Mucosa of stomach (tissue), 1 donor: ENCODE data around the gene SNN.
A peak's percentile ranks its signal among the peaks of the same experiment; 100 is the strongest.

Experiments used
- H3K27me3 ChIP-seq: one replicate; pipeline ENCODE4 v1.7.0; 2013; ENCODE audit warnings: mild to moderate bottlenecking, low read length; ENCODE audit not compliant: control insufficient read depth, insufficient read depth
- H3K36me3 ChIP-seq: one replicate; pipeline ENCODE4 v1.7.0; 2013; ENCODE audit warnings: low read length; ENCODE audit not compliant: control insufficient read depth, insufficient read depth
- H3K4me1 ChIP-seq: one replicate; pipeline ENCODE4 v1.7.0; 2013; ENCODE audit warnings: mild to moderate bottlenecking, low read length; ENCODE audit not compliant: control insufficient read depth, insufficient read depth
- H3K4me3 ChIP-seq: one replicate; pipeline ENCODE4 v1.7.0; 2013; ENCODE audit warnings: low read length
- H3K9ac ChIP-seq: one replicate; pipeline ENCODE4 v1.7.0; 2013; ENCODE audit warnings: mild to moderate bottlenecking, low read length, moderate library complexity
- H3K9me3 ChIP-seq: one replicate; pipeline ENCODE4 v1.7.0; 2013; ENCODE audit warnings: mild to moderate bottlenecking, low read length, moderate library complexity; ENCODE audit not compliant: control insufficient read depth
- donor health status: Pancreatic carcinoma.

SNN gene

DNA sequence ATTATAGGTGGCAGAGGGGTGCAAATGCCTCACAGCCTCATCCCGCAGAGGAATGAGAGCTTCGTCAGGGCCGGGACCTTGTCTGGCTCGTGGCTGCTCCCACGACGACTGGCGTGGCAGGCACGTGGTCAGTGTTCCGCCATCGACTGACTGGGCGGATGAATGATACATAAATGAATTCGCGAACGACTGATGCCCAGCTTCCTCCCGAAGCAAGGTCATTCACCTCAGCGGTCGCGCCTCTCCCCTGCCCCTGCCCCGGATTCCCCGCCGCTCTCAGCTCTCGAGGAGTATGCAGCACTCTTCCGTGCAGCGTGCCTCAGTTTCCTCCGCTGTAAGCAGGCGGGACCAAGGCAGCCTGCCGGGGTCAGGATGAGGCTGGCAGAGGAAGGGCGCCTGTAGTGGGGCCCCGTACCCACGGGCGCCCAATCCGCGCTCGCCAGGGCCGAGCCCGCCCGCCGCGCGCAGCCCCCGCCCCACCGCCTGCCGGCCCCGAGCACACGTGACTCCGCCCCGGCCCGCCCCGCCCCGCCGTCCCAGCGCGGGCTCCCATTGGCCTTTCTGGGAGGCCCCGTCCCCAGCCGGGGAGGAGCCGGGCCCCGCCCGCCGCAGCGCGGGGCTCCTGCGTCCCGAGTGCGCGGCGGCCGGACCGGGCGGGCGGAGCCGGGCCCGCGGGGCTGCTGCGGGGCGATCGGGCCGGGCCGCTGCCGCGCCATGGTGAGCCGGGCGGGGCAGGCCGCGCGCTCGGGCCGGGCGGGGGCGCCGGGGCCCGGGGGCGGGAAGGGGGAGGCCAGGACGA is at the start of gene SNN:
TSS of gene SNN (plus strand) at position 632 of the 799 bp plus-strand sequence. CDS start 7,605 bp downstream, outside the sequence.
- Histone ChIP-seq H3K4me1 (peaks cover 30% of the 10 kb centered on the region), H3K27me3 (no peaks in the 10 kb centered on the region), H3K9me3 (no peaks in the 10 kb centered on the region), H3K9ac (peak within 1 kb of the TSS; percentile 31), H3K36me3 (no peaks in the 10 kb centered on the region), H3K4me3 (no peak within 1 kb of the TSS)

DNA sequence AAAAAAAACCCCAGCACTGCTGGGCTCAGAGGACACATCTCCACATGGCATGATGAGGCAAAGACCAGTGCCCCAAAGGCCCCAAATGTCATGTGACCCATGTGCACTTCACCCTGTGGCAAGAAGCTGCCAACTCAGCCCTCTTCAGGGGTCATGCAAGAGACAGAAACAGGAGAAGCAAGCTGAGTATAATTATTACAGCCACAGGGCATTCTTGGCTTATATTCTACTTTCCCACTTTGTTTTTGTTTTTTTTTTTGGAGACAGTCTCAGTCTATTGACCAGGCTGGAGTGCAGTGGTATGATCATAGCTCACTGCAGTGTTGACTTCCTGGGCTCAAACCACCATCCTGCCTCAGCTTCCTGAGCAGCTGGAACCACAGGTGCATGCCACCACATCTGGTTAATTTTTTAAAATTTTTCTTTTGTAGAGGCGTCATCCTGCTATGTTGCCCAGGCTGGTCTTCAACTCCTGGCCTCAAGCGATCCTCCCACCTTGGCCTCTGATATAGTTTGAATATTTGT is 48.9 kb upstream of the SNN start:
- H3K4me3 ChIP-seq: no peak overlapping the region
- no peaks in the 10 kb centered on the region for H3K36me3 ChIP-seq
- no peaks in the 10 kb centered on the region for H3K27me3 ChIP-seq
- H3K9ac ChIP-seq: no peak overlapping the region
- H3K4me1 ChIP-seq: peaks cover 21% of the 10 kb centered on the region
- no peaks in the 10 kb centered on the region for H3K9me3 ChIP-seq

DNA sequence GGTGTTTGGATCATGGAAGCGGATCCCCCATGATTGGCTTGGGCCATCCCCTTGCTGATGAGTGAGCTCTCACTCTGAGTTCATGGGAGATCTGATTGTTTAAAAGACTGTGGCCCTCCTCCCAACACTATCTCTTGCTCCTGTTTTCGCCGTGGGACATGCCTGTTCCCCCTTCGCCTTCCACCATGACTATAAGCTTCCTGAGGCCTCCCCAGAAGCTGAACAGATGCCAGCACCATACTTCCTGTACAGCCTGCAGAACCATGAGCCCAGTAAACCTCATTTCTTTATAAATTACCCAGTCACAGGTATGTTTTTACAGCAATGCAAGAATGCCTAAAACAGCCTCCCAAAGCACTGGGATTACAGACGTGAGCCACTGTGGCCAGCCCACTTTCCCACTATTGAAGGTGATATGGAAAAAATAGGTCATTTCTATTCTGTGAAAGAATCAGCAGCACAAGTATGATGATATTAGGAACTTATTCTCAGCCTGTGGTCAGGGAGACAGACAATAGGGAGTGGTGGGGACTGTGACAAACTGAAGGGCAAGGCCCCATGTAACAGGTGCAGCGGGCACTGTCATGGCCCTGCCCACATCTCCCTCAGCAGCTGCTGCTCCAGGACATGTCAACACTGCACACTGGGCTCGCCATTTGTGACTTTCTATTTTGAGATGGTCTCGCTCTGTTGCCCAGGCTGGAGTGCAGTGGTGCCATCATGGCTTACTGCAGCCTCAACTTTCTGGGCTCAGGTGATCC is 47.8 kb upstream of the SNN start:
- Histone ChIP-seq H3K9ac (no peak overlapping the region), H3K36me3 (no peaks in the 10 kb centered on the region), H3K4me3 (no peak overlapping the region), H3K4me1 (peaks cover 21% of the 10 kb centered on the region), H3K27me3 (no peaks in the 10 kb centered on the region), H3K9me3 (no peaks in the 10 kb centered on the region)

DNA sequence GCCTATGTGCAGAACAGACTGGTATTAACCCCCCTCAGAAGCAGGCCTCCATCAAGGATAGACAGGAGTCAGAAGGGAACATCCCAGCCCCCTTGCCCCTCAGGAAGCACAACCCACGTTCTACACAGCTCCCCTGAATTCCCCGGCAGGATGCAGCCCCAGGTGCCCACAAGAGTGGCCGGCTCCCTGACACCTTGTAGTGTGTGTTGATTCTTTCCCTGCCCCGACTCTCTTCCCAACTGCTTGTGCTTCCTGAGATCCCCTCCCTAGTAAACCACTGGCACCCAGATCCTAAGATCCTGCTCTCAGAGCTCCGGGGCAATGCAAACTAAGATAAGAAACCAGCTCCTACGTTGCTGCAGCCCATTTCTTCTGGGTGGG is 46.7 kb upstream of the SNN start:
- Histone ChIP-seq H3K9me3 (no peaks in the 10 kb centered on the region), H3K9ac (peak overlapping the region; percentile 48), H3K27me3 (no peaks in the 10 kb centered on the region), H3K4me3 (peak overlapping the region; percentile 22), H3K36me3 (no peaks in the 10 kb centered on the region), H3K4me1 (peaks cover 13% of the 10 kb centered on the region)

DNA sequence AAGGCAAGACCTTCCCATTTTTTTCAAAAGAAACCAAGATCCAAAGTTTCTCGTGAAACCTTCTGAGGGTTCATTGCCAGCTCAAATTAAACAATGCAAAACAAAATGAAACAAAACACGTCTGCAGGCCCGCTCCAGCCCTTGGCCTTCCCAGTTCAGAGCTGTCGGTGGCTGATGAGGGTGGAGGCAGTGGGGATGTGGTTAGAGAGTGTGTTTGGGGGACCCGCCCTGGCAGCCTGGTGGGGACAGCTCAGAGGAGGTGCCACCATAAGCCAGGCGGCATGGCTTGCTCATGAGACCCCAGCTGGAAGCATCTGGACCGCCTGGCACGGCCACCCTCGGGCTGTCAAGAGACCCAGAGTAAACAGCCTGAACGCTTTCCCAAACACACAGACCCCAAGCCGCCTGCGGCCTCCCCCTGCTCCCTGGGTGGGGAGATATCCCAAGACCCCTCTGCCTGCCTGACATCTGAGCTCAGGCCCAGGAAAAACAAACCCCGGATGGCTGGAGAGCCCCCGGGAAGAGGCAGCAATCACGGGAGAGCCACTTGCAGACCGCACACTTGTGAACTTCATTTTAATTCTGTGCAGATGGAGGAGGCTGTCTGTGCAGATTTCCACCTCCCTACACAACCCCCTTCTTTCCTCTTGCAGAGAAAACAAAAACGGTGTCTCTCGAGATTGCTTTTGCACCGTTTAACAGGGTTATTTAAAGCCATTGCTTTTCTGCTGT is 46.2 kb upstream of the SNN start:
- peaks cover 15% of the 10 kb centered on the region for H3K4me1 ChIP-seq
- no peaks in the 10 kb centered on the region for H3K9me3 ChIP-seq
- no peaks in the 10 kb centered on the region for H3K27me3 ChIP-seq
- H3K4me3 ChIP-seq: peak overlapping the region; percentile 22
- peak overlapping the region; percentile 48 for H3K9ac ChIP-seq
- H3K36me3 ChIP-seq: no peaks in the 10 kb centered on the region

DNA sequence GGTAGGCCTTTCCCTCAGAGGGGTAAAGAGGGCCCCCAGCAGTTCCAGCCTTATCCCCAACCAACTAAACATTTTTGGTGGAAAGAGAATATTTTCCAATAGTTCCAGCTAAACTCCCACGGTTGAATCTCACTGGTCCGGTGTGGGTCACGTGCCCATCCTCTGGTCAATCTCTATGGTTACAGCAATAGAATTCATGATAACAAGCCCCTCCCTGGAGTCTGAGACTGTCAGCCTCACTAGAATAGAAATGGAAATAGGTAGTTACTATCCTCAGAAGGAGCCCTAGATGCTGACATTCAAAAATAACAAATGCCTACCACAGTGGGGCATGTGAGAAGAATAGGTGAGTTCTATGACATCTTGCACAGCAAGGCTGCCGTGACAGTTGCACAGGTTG is 44.0 kb upstream of the SNN start:
- Histone ChIP-seq H3K36me3 (no peaks in the 10 kb centered on the region), H3K27me3 (no peaks in the 10 kb centered on the region), H3K9me3 (no peaks in the 10 kb centered on the region), H3K4me3 (no peak overlapping the region), H3K9ac (no peak overlapping the region), H3K4me1 (peaks cover 31% of the 10 kb centered on the region)

DNA sequence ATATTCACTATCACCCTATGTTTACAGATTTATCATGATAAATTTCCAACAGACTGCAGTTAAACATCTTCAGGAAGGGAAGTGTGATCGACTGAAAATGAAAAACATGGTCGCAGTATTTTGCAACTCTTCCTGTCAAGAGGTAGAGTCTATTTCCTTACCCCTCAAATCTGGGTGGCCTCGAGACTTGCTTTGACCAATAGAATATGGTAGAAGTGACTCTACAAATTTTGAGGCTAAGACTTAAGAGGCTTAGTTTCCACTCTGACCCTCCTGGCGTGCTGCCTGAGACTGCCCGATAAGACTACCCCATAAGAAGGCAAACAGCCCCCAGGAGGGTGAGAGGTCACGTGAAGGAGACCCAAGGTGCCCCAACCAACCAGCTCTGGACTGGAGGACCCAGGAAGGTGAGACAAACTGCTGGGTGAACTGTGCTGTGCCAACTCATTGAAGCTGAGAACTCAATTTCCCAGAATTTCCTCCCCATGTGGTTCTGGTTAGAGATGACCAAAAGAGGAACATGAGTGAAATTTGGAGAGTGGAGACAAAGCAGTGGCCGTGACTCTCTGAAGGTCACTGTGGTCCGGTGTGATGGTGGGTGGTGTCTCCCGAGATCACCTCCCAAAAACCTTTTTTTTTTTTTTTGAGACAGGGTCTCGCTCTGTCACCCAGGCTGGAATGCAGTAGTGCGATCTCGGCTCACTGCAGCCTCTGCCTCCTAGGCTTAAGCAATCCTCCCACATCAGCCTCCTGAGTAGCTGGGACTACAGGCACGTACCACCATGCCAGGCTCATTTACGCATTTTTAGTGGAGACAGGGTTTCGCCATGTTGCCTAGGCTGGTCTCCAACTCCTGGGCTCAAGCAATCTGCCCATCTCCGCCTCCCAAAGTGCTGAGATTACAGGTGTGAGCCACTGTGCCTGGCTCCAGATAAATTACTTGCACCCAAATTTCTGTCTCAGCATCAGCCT is 43.3 kb upstream of the SNN start:
- H3K4me1 ChIP-seq: peaks cover 34% of the 10 kb centered on the region
- H3K27me3 ChIP-seq: no peaks in the 10 kb centered on the region
- H3K9ac ChIP-seq: no peak overlapping the region
- no peaks in the 10 kb centered on the region for H3K36me3 ChIP-seq
- no peak overlapping the region for H3K4me3 ChIP-seq
- H3K9me3 ChIP-seq: no peaks in the 10 kb centered on the region

DNA sequence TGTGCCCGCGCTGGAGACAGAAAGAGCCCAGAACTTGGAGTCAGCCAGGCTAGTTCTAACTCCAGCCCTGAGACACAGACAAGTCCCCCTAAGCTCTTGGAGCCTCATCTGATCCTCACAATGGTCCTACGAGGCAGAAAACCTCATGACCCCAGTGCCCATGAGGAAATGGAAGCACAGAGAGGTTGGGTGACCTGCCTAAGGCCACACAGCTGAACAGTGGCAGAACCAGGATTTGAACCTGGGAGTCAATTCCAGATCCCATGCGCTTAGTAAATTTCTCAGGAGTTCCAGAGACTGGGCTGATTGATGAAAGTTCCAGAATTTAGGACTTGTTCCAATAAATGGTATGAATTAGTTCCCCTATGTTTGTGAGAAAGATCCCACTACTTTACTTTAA is 42.5 kb upstream of the SNN start:
- Histone ChIP-seq H3K9me3 (no peaks in the 10 kb centered on the region), H3K4me1 (peaks cover 37% of the 10 kb centered on the region), H3K36me3 (no peaks in the 10 kb centered on the region), H3K9ac (no peak overlapping the region), H3K27me3 (no peaks in the 10 kb centered on the region), H3K4me3 (no peak overlapping the region)

DNA sequence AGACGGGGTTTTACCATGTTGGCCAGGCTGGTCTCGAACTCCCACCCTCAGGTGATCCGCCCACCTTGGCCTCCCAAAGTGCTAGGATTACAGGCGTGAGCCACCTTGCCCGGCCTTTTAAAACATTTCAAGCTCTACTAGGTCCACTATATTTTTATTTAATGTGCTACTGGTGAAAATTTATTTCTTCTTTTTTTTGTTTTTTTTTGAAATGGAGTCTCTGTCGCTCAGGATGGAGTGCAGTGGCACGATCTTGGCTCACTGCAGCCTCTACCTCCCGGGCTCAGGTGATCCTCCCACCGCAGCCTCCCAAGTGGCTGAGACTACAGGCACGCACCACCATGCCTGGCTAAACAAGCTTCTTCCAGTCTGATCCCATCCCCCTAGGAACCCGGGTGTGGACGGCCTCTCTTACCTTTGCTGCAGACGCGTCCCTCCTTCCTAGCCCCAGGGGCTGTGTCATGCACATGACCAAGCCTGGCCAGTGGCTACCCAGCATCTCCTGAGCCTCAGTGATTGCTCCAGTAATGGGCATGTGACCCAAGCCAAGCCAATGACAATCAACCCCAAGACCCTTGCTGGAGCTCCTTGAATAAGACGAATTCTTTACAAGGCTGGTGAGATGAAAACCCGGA is 41.5 kb upstream of the SNN start:
- Histone ChIP-seq H3K36me3 (no peaks in the 10 kb centered on the region), H3K27me3 (no peaks in the 10 kb centered on the region), H3K9me3 (no peaks in the 10 kb centered on the region), H3K9ac (no peak overlapping the region), H3K4me3 (no peak overlapping the region), H3K4me1 (peaks cover 31% of the 10 kb centered on the region)

DNA sequence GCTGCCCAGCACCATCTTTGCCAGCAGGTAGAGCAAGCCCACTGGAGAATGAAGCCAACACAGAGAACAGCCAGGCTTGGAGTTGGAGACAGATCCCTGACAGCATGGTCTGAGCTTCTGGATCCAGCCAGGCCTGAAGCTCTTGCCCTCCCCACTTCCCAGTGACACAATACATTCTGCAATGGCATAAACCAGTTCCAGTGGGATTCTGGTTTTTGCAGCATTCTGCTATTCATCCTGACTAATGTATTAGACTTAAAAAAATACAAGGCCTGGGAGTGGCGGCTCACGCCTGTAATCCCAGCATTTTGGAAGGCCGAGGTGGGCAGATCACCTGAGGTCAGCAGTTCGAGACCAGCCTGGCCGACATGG is 41.0 kb upstream of the SNN start:
- Histone ChIP-seq H3K36me3 (no peaks in the 10 kb centered on the region), H3K9ac (no peak overlapping the region), H3K4me3 (no peak overlapping the region), H3K9me3 (no peaks in the 10 kb centered on the region), H3K27me3 (no peaks in the 10 kb centered on the region), H3K4me1 (peaks cover 27% of the 10 kb centered on the region)
